Measurements from ENCODE around the gene NAXE.

The NAXE gene

GRCh38 chr1:156550346-156550745, 41.2 kb upstream of the NAXE start:
- Histone ChIP-seq H2AFZ (ENCODE audit: low read depth, low read length) (no peak overlapping the region), H3K4me2 (ENCODE audit: low read length, poor library complexity, severe bottlenecking) (no peak overlapping the region), H2BK15ac (ENCODE audit: low read depth, poor library complexity, severe bottlenecking) (no peak overlapping the region), H3K4ac (ENCODE audit: low read depth in 1 of 2, low read length in 2 of 2) (no peak overlapping the region), H3K36me3 (ENCODE audit: control insufficient read depth in 1 of 2, insufficient read depth in 2 of 2, low read depth in 1 of 2, low read length in 2 of 2) (peaks cover 9 to 16% of the 10 kb centered on the region in 2 experiments), H3K9me3 (ENCODE audit: control insufficient read depth, low read length) (no peaks in the 10 kb centered on the region), H2AK5ac (ENCODE audit: low read length, severe bottlenecking) (no peak overlapping the region), H2BK120ac (ENCODE audit: low read depth, low read length) (no peak overlapping the region), H4K8ac (ENCODE audit: low read length) (no peak overlapping the region), H4K91ac (ENCODE audit: low read length) (no peak overlapping the region), H3K27ac (ENCODE audit: low read length, poor library complexity, severe bottlenecking) (no peak overlapping the region), H2BK12ac (ENCODE audit: low read length in 2 of 2) (no peak overlapping the region), H3K18ac (ENCODE audit: low read depth in 1 of 2, low read length in 2 of 2) (no peak overlapping the region), H3K23ac (ENCODE audit: low read length in 2 of 2) (no peak overlapping the region), H2BK5ac (ENCODE audit: low read depth, low read length, poor library complexity, severe bottlenecking) (no peak overlapping the region), H3K4me3 (ENCODE audit: insufficient read depth in 1 of 2, low read depth in 1 of 2, low read length in 2 of 2) (no peak overlapping the region), H3K27me3 (ENCODE audit: control insufficient read depth in 1 of 2, insufficient read depth in 1 of 2, low read length in 2 of 2) (no peaks in the 10 kb centered on the region), H3K79me1 (replicated peaks; ENCODE audit: low read length, poor library complexity, severe bottlenecking) (no peaks in the 10 kb centered on the region), H3K4me1 (ENCODE audit: control insufficient read depth, insufficient read depth, low read depth, low read length) (peaks cover 7% of the 10 kb centered on the region), H3K9ac (ENCODE audit: low read length) (no peak overlapping the region), H3K14ac (ENCODE audit: low read length in 2 of 2) (no peak overlapping the region)
- 96% methylated on average over 5 of the region's 5 CpGs for WGBS
- no peak for DNase-seq

- no peak overlapping the region for H3K27ac ChIP-seq (ENCODE audit: low read length, poor library complexity, severe bottlenecking)
- no peak overlapping the region for H3K4ac ChIP-seq (ENCODE audit: low read depth in 1 of 2, low read length in 2 of 2)
- no peak overlapping the region for H3K23ac ChIP-seq (ENCODE audit: low read length in 2 of 2)
- no peak overlapping the region for H3K4me2 ChIP-seq (ENCODE audit: low read length, poor library complexity, severe bottlenecking)
- H3K4me3 ChIP-seq (ENCODE audit: insufficient read depth in 1 of 2, low read depth in 1 of 2, low read length in 2 of 2), result no peak overlapping the region
- H2BK12ac ChIP-seq (ENCODE audit: low read length in 2 of 2), result no peak overlapping the region
- H2BK120ac ChIP-seq (ENCODE audit: low read depth, low read length), result no peak overlapping the region
- no peak overlapping the region for H3K18ac ChIP-seq (ENCODE audit: low read depth in 1 of 2, low read length in 2 of 2)
- H3K14ac ChIP-seq (ENCODE audit: low read length in 2 of 2), result no peak overlapping the region
- H3K79me1 ChIP-seq (replicated peaks; ENCODE audit: low read length, poor library complexity, severe bottlenecking), result no peaks in the 10 kb centered on the region
- H3K9me3 ChIP-seq (ENCODE audit: control insufficient read depth, low read length), result no peaks in the 10 kb centered on the region
- no peak overlapping the region for H2AFZ ChIP-seq (ENCODE audit: low read depth, low read length)
- H3K4me1 ChIP-seq (ENCODE audit: control insufficient read depth, insufficient read depth, low read depth, low read length), result peaks cover 7% of the 10 kb centered on the region
- DNase-seq, result no peak
- no peak overlapping the region for H4K8ac ChIP-seq (ENCODE audit: low read length)
- H2BK15ac ChIP-seq (ENCODE audit: low read depth, poor library complexity, severe bottlenecking), result no peak overlapping the region
- H2BK5ac ChIP-seq (ENCODE audit: low read depth, low read length, poor library complexity, severe bottlenecking), result no peak overlapping the region
- no peak overlapping the region for H2AK5ac ChIP-seq (ENCODE audit: low read length, severe bottlenecking)
- no peak overlapping the region for H4K91ac ChIP-seq (ENCODE audit: low read length)
- H3K27me3 ChIP-seq (ENCODE audit: control insufficient read depth in 1 of 2, insufficient read depth in 1 of 2, low read length in 2 of 2), result no peaks in the 10 kb centered on the region
- H3K36me3 ChIP-seq (ENCODE audit: control insufficient read depth in 1 of 2, insufficient read depth in 2 of 2, low read depth in 1 of 2, low read length in 2 of 2), result peaks cover 11 to 12% of the 10 kb centered on the region in 2 experiments
- H3K9ac ChIP-seq (ENCODE audit: low read length), result no peak overlapping the region
- 96% methylated on average over 3 of the region's 3 CpGs for WGBS
These were observed 40.4 kb upstream of the NAXE start for GRCh38 chr1:156551066-156551643.

- Histone ChIP-seq H2AFZ (ENCODE audit: low read depth, low read length) (no peak overlapping the region), H3K27me3 (ENCODE audit: control insufficient read depth in 1 of 2, insufficient read depth in 1 of 2, low read length in 2 of 2) (no peaks in the 10 kb centered on the region), H2BK5ac (ENCODE audit: low read depth, low read length, poor library complexity, severe bottlenecking) (no peak overlapping the region), H3K4me3 (ENCODE audit: insufficient read depth in 1 of 2, low read depth in 1 of 2, low read length in 2 of 2) (no peak overlapping the region), H3K9ac (ENCODE audit: low read length) (no peak overlapping the region), H3K23ac (ENCODE audit: low read length in 2 of 2) (no peak overlapping the region), H3K36me3 (ENCODE audit: control insufficient read depth in 1 of 2, insufficient read depth in 2 of 2, low read depth in 1 of 2, low read length in 2 of 2) (peaks cover 5 to 16% of the 10 kb centered on the region in 2 experiments), H3K27ac (ENCODE audit: low read length, poor library complexity, severe bottlenecking) (no peak overlapping the region), H2BK120ac (ENCODE audit: low read depth, low read length) (no peak overlapping the region), H3K4ac (ENCODE audit: low read depth in 1 of 2, low read length in 2 of 2) (no peak overlapping the region), H2BK12ac (ENCODE audit: low read length in 2 of 2) (no peak overlapping the region), H4K8ac (ENCODE audit: low read length) (no peak overlapping the region), H3K4me2 (ENCODE audit: low read length, poor library complexity, severe bottlenecking) (no peak overlapping the region), H2BK15ac (ENCODE audit: low read depth, poor library complexity, severe bottlenecking) (no peak overlapping the region), H3K4me1 (ENCODE audit: control insufficient read depth, insufficient read depth, low read depth, low read length) (peaks cover 10% of the 10 kb centered on the region), H3K14ac (ENCODE audit: low read length in 2 of 2) (no peak overlapping the region), H4K91ac (ENCODE audit: low read length) (no peak overlapping the region), H2AK5ac (ENCODE audit: low read length, severe bottlenecking) (no peak overlapping the region), H3K79me1 (replicated peaks; ENCODE audit: low read length, poor library complexity, severe bottlenecking) (no peaks in the 10 kb centered on the region), H3K18ac (ENCODE audit: low read depth in 1 of 2, low read length in 2 of 2) (no peak overlapping the region), H3K9me3 (ENCODE audit: control insufficient read depth, low read length) (no peaks in the 10 kb centered on the region)
- peak; percentile 18 for DNase-seq
- 70% methylated on average over 6 of the region's 6 CpGs for WGBS
These were observed 39.7 kb upstream of the NAXE start for GRCh38 chr1:156551869-156552268.

GRCh38 chr1:156552518-156552917, 39.1 kb upstream of the NAXE start:
- Histone ChIP-seq H2BK15ac (ENCODE audit: low read depth, poor library complexity, severe bottlenecking) (no peak overlapping the region), H3K9me3 (ENCODE audit: control insufficient read depth, low read length) (no peaks in the 10 kb centered on the region), H2AK5ac (ENCODE audit: low read length, severe bottlenecking) (no peak overlapping the region), H2AFZ (ENCODE audit: low read depth, low read length) (no peak overlapping the region), H3K36me3 (ENCODE audit: control insufficient read depth in 1 of 2, insufficient read depth in 2 of 2, low read depth in 1 of 2, low read length in 2 of 2) (peaks cover 5 to 16% of the 10 kb centered on the region in 2 experiments), H2BK12ac (ENCODE audit: low read length in 2 of 2) (no peak overlapping the region), H2BK120ac (ENCODE audit: low read depth, low read length) (no peak overlapping the region), H3K23ac (ENCODE audit: low read length in 2 of 2) (no peak overlapping the region), H3K14ac (ENCODE audit: low read length in 2 of 2) (no peak overlapping the region), H3K27me3 (ENCODE audit: control insufficient read depth in 1 of 2, insufficient read depth in 1 of 2, low read length in 2 of 2) (no peaks in the 10 kb centered on the region), H3K4me2 (ENCODE audit: low read length, poor library complexity, severe bottlenecking) (no peak overlapping the region), H2BK5ac (ENCODE audit: low read depth, low read length, poor library complexity, severe bottlenecking) (no peak overlapping the region), H3K4ac (ENCODE audit: low read depth in 1 of 2, low read length in 2 of 2) (no peak overlapping the region), H3K79me1 (replicated peaks; ENCODE audit: low read length, poor library complexity, severe bottlenecking) (no peaks in the 10 kb centered on the region), H4K91ac (ENCODE audit: low read length) (no peak overlapping the region), H4K8ac (ENCODE audit: low read length) (no peak overlapping the region), H3K4me1 (ENCODE audit: control insufficient read depth, insufficient read depth, low read depth, low read length) (peaks cover 10% of the 10 kb centered on the region), H3K4me3 (ENCODE audit: insufficient read depth in 1 of 2, low read depth in 1 of 2, low read length in 2 of 2) (no peak overlapping the region), H3K9ac (ENCODE audit: low read length) (no peak overlapping the region), H3K18ac (ENCODE audit: low read depth in 1 of 2, low read length in 2 of 2) (no peak overlapping the region), H3K27ac (ENCODE audit: low read length, poor library complexity, severe bottlenecking) (no peak overlapping the region)
- WGBS, result 70% methylated on average over 4 of the region's 5 CpGs
- DNase-seq, result no peak
